ENCODE data around the gene JUN.
A peak's percentile ranks its signal among the peaks of the same experiment; 100 is the strongest.

The JUN gene

DNA sequence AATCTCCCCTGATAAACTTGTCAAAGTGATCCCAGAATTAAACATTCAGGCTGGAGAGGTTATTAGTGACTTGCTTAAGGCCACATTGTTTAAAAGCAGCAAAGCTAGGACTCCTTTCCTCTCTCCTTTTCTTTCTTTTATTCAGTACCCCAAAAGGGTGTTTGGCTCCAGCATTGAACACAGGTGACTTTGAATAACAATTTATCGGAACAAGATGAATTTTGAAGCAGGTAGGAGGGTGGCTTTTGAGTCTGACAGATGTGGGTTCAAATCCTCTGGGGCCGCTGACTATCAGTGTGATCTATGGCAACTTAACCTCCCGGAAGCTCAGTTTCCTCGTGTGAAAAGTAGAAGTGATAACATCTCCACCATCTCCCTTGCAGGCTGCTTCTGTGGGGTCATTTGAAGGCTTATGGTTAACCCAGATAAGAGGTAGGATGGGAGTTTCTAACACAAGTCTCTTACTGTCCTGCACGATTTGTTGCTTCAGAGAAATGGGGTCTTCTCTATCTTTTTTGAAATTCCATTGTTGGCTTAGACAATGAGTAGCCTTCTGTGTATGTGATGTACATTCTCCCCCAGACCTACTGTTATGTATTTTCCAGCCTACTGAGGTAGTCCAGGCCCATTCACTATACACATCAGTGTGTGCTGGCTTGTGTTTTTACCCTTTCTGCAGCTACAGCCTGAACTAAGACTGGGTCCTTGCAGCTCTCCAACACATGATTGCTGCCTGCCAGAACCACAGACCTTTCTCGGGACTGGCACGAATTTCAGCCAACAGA lies 29.0 kb downstream of the JUN start:
- no peak for DNase-seq

GRCh38 chr1:58754073-58754613 lies 29.7 kb downstream of the JUN start:
- DNase-seq, result no peak

DNA sequence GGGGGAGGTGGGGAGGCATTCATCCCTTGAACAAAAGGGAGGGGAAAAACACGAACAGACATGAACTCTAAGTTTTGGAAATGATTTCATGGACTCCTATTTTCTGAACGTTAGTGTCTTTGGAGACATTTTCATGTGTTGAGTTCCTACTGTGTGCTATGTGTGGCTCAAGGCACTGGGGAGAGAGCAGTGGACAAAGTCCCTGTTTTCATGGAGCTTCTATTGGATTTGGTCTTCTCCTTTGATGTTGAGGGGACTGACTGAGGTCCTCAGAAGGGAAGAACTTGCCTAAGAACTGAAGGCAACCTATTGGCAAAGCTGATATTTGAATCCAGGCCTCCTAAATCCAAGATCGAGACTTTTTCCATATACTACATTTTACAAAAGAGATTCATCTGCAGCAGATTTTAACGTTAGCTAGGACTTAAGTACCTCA lies 30.4 kb downstream of the JUN start:
- no peak for DNase-seq

- no peak for DNase-seq
Observed at GRCh38 chr1:58749646-58750045, 34.2 kb downstream of the JUN start.

GRCh38 chr1:58748666-58749065 lies 35.2 kb downstream of the JUN start:
- no peak for DNase-seq

DNA sequence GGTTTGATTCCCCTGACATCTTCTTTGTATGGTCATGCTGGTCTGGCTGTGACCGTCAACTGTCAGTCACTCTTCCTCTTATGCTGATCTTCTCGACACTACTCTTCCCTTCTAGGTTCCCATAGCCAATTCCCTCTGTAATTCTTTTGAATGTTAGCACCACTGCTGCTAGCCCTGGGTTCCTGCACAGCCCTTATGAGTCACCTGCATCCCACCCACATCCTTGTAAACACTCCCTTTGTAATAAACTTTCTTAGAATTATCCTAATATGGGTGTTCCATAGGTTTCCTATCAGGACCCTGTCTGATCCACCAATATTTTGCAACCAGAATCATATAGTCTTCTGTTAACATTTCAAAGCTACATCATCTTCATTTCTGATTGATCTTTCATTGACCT lies 37.1 kb downstream of the JUN start:
- DNase-seq, result no peak

DNA sequence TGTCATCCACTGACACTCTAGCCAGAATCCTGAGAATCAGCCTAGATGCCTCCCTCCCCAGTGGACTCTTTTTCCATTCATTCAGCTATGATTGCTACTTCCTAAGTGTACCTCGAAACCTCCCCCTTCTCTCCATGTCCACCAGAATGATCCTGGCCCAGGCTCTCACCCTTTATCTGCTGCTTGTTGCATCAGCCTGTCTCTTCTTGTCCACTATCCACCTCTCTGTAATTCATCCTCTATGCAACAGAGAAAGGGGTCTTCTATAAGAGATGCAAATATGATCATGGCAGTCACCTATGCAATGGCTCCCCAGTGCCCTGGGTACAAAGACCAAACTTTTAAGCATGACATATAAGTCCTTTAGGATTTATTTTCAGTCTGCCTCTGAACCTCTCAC lies 37.7 kb downstream of the JUN start:
- DNase-seq, result no peak

DNA sequence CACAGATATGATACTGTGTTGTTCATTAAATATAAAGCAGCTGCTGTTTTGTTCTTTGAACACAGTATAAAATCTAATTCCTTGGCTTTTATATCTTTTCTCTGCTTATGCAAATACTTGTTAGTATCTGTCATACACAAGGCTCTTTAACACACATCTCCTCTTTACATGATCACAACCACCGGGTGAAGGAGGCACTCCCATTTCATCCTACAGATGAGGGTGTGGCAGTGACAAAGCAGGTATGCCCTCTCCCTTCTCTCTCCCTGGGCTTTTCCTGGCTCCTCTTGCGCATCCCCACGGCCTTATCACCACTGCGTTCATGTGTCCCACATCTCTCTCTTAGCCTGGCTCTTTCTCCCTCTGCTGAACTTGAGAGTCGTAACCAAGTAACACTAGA lies 38.2 kb downstream of the JUN start:
- DNase-seq, result no peak

- DNase-seq, result no peak
Observed at GRCh38 chr1:58745117-58745516, 38.7 kb downstream of the JUN start.

DNA sequence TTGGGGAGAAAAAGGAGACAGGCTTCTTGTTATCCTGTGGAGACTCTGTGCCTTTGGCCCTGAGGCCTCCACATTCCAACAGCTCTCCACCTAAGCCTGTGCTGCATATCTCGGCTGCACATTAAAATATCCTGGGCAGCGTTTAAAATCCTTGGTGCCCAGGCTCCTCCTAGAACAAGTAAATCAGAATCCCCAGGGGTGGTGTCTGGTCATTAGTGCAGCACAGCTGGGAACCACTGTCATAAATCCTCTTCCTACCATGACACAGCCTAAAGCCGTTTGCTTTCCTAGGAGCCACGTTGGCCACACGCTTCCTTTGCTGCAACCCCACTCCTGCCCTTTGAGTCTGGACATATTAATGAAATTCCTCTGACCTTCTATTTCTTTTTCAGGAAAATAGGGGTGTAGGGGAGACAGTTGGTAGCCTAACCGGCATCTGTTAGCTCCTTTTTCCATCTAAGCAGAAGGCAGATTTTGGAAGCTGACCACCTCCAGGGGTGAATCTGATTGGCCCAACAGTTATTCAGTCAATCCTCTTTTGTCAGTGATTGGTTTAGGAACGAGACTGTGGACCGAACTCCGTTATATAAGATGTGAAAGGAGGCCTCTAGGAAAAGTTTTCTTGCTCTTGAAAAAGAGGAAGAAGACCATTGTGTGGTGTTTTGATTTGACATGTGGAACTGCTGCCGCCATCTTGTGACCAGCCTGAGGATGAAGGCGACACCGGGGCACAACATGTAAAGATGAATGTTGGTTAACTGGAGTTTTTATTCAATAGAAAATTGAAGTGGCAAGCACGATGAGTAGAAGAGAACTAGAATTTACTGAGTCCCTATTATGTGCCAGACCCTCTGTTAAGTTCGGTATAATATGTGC lies 41.9 kb downstream of the JUN start:
- DNase-seq, result no peak

GRCh38 chr1:58739856-58740466 lies 43.9 kb downstream of the JUN start:
- peak; percentile 29 for DNase-seq

DNA sequence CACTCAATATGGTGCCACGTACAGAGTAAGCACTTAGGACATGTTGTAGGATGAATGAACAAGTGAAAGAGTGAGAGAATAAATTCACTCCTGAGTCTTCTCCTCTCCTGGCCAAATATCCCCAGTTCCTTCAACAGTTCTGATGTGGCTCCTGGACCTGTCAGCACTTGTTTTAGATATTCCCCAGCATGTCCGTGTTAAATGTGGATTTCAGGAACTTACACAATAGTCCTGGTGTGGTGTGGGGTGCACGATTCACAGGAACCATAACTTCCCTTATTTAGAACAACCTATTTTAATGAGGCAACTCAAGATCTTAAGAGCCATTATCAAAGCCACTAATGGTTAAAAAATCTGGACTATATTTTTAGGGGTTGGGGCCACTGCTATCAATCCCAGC lies 45.0 kb downstream of the JUN start:
- DNase-seq, result no peak

DNA sequence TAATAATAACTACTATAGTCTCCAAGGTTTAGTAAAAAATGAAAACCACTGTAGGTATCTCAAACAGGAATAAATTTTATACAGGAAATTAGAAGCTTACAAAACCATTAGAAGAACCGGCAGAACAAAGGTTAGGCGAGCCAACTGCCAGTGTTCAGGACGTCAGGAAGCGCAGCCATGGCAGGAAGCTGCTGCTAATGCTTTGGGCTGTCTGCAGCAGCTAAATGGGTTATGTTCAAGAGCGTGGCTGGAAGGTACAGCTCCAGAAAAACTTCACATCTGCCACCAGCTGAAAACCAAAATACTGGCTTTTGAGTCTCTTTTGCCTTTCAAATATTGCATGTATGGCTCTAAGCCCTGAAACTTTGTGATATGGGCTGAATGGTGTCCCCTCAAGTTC lies 48.3 kb downstream of the JUN start:
- no peak for DNase-seq

DNA sequence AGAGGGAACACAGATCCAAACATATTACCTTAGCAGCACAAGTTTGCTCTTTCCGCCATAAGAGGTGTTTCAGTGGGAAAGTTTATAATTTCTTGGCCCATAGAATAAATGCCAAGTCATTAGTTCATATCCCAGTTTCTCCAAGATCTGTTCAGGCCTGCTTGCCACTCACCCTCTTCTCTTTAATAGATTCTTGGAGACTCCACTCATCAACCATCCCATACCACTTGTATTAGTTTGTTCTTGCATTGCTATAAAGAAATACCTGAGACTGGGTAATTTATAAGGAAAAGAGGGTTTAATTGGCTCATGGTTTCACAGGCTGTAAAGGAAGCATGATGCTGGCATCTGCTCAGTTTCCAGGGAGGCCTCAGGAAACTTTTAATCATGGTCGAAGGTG lies 49.2 kb downstream of the JUN start:
- no peak for DNase-seq

GRCh38 chr1:58732087-58732775 lies 51.6 kb downstream of the JUN start:
- no peak for DNase-seq
